Sigmoid colon (tissue), 4 donors: ENCODE results near the gene DNM2.

Experiments used
- CTCF ChIP-seq, 4 experiments: fragments of 450-650 bp in 3 of 4; fragments of 200-600 bp in 1 of 4; IDR thresholded peaks; one replicate each; pipeline ENCODE4 v1.5.1; 2016 to 2019; ENCODE audit warnings: antibody characterized with exemption in 4 of 4, mild to moderate bottlenecking in 3 of 4, moderate library complexity in 2 of 4
- EP300 ChIP-seq, 4 donors: sonication (generic); formaldehyde crosslinking; IDR thresholded peaks; one replicate each; pipeline ENCODE4 v1.6.1; 2017; ENCODE audit warnings: antibody characterized with exemption in 4 of 4
- POLR2A ChIP-seq, 2 donors: fragments of 450-650 bp; IDR thresholded peaks; one replicate each; pipeline ENCODE4 v1.6.1; 2016; ENCODE audit warnings: antibody characterized with exemption in 2 of 2, mild to moderate bottlenecking in 2 of 2, moderate library complexity in 2 of 2
- POLR2AphosphoS5 ChIP-seq, 4 donors: sonication (generic); formaldehyde crosslinking; IDR thresholded peaks; one replicate each; pipeline ENCODE4 v1.6.1; 2017; ENCODE audit warnings: antibody characterized with exemption in 4 of 4

- TF ChIP-seq CTCF (IDR thresholded peaks at IDR 0.05) (no peak), POLR2AphosphoS5 (IDR thresholded peaks at IDR 0.05) (no peak), POLR2A (IDR thresholded peaks at IDR 0.05) (no peak), EP300 (IDR thresholded peaks at IDR 0.05) (no peak)
These were observed 31.0 kb upstream of the DNM2 start for GRCh38 chr19:10686661-10687517.
